GM18907 (cell line): Measurements from ENCODE around the gene PRSS27.
"Not testable (repeated sequence)": the region's sequence is repeated elsewhere in the genome, so short reads cannot be mapped to it uniquely, and the experiment has no call there.

Source experiments
- ATAC-seq: cut with Tn5 transposase; IDR thresholded peaks from one replicate; pipeline ENCODE4 v1.9.1; 2021; ENCODE audit warnings: mild to moderate bottlenecking, moderate library complexity; ENCODE audit not compliant: unreplicated experiment

PRSS27 gene

GRCh38 chr16:2728034-2728433, 8.0 kb upstream of the PRSS27 start:
- ATAC-seq = no peak

GRCh38 chr16:2726923-2727322, 6.9 kb upstream of the PRSS27 start:
- no peak for ATAC-seq

- ATAC-seq = no peak
These were observed 4.9 kb upstream of the PRSS27 start for GRCh38 chr16:2724816-2725348.

- no peak for ATAC-seq
These were observed 4.2 kb upstream of the PRSS27 start for GRCh38 chr16:2724088-2724676.

GRCh38 chr16:2721634-2722173, 1.7 kb upstream of the PRSS27 start:
- not testable (repeated sequence) for ATAC-seq

- peak; percentile 80 for ATAC-seq
These were observed 952 bp upstream of the PRSS27 start for GRCh38 chr16:2720719-2721633.

GRCh38 chr16:2719328-2720063, 528 bp downstream of the PRSS27 start:
- ATAC-seq = no peak

- ATAC-seq = no peak
These were observed 2.4 kb downstream of the PRSS27 start for GRCh38 chr16:2717383-2718263.

GRCh38 chr16:2716948-2717347, 3.1 kb downstream of the PRSS27 start:
- ATAC-seq = no peak

- no peak for ATAC-seq
These were observed 3.8 kb downstream of the PRSS27 start for GRCh38 chr16:2715966-2716885.

- ATAC-seq = no peak
These were observed 4.5 kb downstream of the PRSS27 start for GRCh38 chr16:2715519-2715918.

GRCh38 chr16:2715064-2715463, 5.0 kb downstream of the PRSS27 start:
- ATAC-seq = no peak

GRCh38 chr16:2713985-2714774, 5.8 kb downstream of the PRSS27 start:
- ATAC-seq = no peak

GRCh38 chr16:2713523-2713922, 6.5 kb downstream of the PRSS27 start:
- ATAC-seq = no peak

GRCh38 chr16:2712546-2712945, 7.5 kb downstream of the PRSS27 start:
- no peak for ATAC-seq

- no peak for ATAC-seq
These were observed 8.0 kb downstream of the PRSS27 start for GRCh38 chr16:2712063-2712441.

GRCh38 chr16:2711370-2712062, 8.5 kb downstream of the PRSS27 start:
- no peak for ATAC-seq
